CD4-positive, alpha-beta T cell treated with Interleukin-4 for 4 hours (primary cell): ENCODE results near the gene PDAP1.
A peak's percentile ranks its signal among the peaks of the same experiment; 100 is the strongest.
"Not testable (repeated sequence)": the region's sequence is repeated elsewhere in the genome, so short reads cannot be mapped to it uniquely, and the experiment has no call there.

Source experiments
- DNase-seq: peaks from one replicate; pipeline ENCODE4 v3.0.0-alpha.2; 2020

Gene PDAP1

DNA sequence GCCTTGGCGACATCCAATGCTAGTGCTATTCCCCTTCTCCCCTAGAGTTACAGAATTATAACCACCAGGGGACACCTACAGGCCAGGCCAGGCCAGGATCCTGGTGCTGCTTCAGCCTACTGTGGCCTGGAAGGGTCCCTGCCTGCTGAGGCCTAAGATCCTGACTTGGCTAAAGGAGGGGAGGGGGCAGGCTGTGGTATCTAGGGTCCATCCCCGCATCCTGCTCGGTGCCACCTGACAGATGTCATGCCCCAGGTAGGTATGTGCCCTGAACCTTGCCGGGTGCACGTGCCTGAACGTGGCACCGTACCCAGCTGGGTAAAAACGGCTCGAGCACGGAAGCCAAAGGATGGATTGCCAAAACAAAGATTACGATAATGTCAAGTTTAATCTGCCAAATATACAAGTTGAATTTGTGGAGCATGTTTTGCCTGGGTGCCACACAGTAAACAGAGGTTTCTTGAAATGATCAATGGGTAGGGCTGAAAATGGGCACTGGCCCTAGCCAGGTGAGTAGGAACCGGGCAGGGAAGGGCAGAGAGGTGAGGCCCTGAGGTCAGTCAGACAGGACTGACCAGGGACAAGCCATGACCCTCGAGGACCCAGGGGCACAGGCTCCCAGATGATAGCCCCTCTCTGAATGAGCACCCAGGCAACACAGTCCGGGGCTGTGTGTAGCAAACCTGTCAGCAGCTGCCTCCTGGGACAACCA is 12.6 kb downstream of the PDAP1 start:
- no peak for DNase-seq

DNA sequence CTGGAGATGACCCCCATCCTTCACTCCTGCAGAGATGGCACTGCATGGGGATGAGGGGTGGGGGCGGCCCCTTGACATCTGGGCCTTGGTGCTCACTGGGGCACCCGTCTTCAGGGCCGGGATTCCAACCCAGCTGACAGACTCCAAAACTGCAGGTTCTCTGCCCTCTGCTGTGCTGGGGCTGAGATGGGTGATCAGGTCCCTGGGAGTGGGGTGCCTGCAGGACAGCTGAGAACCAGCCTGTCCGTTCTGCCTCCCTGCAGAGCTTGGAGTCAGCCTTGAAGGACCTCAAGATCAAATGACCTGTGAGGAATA is 14.3 kb downstream of the PDAP1 start:
- no peak for DNase-seq

GRCh38 chr7:99393355-99394187 is 14.8 kb downstream of the PDAP1 start:
- no peak for DNase-seq

DNA sequence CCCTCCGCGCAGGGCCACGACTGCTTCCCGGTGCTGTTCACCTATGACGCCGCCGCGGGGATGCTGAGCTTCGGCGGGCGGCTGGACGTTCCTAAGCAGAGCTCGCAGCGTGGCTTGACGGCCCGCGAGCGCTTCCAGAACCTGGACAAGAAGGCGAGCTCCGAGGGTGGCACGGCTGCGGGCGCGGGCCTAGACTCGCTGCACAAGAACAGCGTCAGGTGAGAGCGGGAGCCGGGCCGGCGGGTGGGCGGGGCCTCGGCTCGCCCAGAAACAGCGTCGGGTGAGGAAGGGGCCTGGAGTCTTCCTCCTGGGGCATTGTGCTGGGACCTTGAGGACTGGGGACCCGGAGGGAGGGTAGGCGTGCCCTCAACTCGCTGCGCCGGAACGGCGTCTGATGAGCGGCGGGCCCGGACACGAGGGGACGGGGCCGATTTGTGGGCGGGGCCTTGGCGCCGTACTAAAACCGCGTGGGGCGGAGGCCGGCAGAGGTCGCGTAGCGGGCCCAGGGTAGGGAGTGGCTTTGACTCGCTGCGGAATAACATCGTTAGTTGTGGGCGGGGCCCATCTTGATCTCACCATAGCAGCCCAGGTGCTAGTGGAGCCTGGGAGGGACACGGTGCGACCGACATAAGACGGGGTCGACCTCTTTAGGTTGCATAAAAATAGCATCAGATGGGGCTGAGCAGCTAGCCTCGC is 15.6 kb downstream of the PDAP1 start:
- peak; percentile 85 for DNase-seq

GRCh38 chr7:99392046-99392445 is 16.4 kb downstream of the PDAP1 start:
- DNase-seq, result no peak

GRCh38 chr7:99390941-99391602 is 17.3 kb downstream of the PDAP1 start:
- no peak for DNase-seq

- no peak for DNase-seq
Measured at GRCh38 chr7:99389772-99390171, 18.6 kb downstream of the PDAP1 start.

DNA sequence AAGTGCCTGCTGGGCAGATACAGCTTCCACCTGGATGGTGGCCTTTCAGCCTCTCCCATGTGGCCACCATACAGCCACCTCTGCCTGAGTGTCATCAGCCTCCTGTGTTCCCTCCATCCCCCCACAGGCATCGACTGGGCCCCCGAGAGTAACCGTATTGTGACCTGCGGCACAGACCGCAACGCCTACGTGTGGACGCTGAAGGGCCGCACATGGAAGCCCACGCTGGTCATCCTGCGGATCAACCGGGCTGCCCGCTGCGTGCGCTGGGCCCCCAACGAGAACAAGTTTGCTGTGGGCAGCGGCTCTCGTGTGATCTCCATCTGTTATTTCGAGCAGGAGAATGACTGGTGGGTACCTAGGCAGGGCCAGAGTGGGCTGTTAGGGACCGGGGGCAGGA is 20.5 kb downstream of the PDAP1 start:
- DNase-seq, result no peak

GRCh38 chr7:99387239-99387635 is 21.2 kb downstream of the PDAP1 start:
- DNase-seq, result not testable (repeated sequence)

- DNase-seq, result peak; percentile 52
Measured at GRCh38 chr7:99386584-99387238, 21.7 kb downstream of the PDAP1 start.

DNA sequence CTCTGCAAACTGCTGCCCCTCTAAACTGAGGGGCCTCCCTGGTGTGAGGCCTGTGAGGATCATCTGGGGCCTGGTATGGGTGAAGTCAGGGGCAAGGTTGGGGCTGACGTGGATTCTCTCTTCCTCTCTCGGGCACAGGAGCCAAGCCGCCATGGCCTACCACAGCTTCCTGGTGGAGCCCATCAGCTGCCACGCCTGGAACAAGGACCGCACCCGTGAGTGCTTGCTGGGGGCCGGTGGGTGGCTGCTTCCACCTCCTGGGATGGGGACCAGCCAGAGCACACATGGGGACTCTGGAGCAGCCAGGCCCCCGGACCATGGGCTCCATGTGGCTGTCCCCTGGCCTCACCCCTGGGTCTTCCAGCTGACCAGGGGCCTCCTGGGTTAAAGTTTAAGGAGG is 22.8 kb downstream of the PDAP1 start:
- no peak for DNase-seq

GRCh38 chr7:99384523-99384922 is 23.9 kb downstream of the PDAP1 start:
- no peak for DNase-seq

GRCh38 chr7:99383791-99384370 is 24.5 kb downstream of the PDAP1 start:
- DNase-seq, result no peak

DNA sequence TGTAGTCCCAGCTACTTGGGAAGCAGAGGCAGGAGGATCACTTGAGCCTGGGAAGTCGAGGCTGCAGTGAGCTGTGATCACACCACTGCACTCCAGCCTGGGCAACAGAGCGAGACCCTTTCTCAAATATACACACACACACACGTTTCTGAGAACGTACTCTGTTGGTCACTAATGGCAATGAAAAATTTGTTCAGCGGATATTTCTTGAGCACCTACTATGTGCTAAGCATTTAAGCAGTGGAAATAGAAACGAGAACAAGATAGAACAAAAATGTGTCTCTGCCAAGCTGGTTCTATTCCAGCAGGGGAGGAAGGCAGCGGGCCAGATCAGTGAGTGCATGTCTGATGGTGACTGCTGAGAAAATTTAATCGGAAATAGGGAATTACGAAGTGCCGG is 25.2 kb downstream of the PDAP1 start:
- DNase-seq, result no peak

- DNase-seq, result no peak
Measured at GRCh38 chr7:99381664-99382075, 26.7 kb downstream of the PDAP1 start.

DNA sequence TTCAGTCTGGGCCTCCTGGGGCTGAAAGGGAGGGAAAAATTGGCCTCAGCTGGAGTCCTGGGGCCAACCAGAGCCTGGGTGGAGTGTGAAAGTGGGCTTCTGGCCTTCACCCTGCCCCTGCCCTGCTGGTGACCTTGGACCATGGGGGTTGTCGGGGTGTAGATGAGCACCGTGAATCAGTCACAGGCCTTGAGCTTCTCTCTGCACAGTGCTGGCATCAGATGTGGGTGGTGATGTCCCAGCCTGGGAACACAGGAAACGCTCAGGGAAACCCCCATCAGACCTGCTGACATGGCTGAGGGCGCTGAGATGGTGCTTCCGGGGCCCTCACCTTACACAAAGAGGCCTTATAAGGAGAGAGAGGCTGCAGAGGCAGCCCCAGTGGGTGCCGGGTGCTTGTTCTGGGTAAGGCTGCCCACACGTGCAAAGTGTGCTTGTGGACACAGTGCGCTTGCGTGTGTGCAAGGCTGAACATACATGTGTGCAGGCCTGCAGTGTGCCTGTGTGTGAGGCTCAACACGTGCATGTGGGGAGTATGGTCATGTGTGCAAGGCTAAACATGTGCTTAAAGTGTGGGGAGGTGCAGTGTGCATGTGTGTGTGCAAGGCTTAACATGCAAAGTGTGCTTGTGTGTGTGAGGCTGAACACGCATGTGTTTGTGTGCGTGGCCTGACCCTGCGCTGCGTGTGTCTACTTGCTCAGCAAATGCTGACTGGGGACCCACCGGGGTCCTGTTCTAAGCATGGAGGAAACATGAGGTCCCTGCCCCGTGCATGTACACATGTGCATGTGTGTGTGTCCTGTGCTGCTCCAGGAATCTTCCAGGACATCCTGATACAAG is 27.4 kb downstream of the PDAP1 start:
- DNase-seq, result peak; percentile 96

DNA sequence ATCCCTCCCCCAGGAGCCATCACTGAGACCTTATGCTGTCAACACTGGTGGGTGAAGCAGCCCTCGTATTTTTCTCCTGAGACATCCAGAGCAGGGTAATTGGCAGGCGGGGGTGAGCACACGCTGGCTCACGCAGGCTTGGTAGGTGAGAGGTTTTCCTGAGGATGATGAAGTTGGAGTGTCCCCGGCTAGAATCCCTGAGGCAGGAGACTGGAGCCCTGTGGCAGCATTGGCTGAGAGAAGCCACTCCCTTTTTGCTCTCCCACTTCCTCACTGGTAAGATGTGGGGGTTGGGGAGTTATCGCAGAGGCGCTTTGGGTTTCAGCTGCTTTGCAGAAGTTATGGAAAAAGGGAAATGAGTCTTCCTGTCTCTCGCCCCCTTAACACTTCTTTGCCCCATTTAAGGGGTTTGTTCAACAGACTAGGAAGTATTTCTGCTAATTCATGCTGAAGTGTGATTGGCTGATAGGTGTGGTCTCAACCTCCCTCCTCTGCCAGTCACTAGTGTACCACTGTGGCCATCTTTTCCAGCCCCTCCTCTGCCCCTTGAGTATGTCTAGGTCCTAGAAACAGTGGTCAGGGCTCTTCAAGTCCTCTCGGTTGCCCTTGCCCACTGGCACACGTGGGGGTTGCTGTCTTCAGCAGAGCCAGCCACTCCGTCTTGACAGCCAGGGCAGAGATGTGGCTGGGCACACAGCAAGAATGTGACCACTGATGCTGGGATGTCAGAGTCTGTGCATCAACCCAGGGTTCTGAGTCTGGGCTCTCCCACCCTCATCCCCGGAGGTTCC is 28.2 kb downstream of the PDAP1 start:
- DNase-seq, result peak; percentile 62

GRCh38 chr7:99379693-99380031 is 28.7 kb downstream of the PDAP1 start:
- DNase-seq, result not testable (repeated sequence)

- peak; percentile 86 for DNase-seq
Measured at GRCh38 chr7:99379043-99379577, 29.3 kb downstream of the PDAP1 start.

- DNase-seq, result peak; percentile 64
Measured at GRCh38 chr7:99375070-99375807, 33.2 kb downstream of the PDAP1 start.
